Measurements from ENCODE around the gene CD6. TPM values are rescaled to one million over a fixed set of nuclear protein-coding genes. Genes with fewer than 3 reads are reported as not detected.

Gene CD6
- total and polyA plus RNA-seq, 2 of the 8 experiments (the other 6 are each of a cell fraction or from before 2014, with no cell fraction given): 0.03 TPM; not detected in 1

DNA sequence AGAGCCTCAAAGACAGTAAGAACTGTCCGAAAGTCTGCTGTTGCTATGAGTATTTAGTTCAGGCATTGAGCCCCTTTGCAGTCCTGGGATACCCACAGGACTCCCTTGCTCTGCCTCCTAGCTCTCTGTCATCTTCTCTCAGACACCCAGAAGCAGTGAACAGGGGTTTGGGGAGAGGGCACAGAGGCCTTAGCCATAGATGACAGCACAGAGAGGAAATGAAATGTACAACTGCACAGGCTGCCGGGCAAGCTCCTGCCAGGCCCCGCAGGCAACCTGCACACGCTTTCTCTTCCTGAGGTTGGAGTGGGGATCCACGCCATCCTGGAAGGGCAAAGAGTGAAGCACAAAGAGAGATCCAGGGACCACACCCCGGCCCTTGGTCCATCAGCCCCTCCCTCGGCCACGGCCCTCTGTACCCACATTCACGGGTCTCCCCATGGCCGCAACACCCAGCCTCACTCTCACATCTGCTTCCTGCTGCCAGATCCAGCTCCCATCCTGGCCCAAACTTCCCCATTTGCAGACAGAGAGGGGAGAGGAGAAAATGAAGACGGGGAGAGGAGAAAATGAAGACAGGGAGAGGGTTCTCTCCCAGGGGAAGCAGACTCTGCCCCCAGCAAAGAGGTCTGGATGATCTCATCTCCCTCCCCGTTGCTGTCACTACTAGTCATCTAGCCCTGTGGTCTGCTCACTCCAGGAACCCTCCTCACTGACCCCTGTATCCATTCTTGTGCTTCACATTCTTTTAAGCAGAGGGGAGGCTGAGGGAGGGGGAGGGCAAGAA, 40.7 kb downstream of the CD6 start (continued):
- TF ChIP-seq, protein P1, sequence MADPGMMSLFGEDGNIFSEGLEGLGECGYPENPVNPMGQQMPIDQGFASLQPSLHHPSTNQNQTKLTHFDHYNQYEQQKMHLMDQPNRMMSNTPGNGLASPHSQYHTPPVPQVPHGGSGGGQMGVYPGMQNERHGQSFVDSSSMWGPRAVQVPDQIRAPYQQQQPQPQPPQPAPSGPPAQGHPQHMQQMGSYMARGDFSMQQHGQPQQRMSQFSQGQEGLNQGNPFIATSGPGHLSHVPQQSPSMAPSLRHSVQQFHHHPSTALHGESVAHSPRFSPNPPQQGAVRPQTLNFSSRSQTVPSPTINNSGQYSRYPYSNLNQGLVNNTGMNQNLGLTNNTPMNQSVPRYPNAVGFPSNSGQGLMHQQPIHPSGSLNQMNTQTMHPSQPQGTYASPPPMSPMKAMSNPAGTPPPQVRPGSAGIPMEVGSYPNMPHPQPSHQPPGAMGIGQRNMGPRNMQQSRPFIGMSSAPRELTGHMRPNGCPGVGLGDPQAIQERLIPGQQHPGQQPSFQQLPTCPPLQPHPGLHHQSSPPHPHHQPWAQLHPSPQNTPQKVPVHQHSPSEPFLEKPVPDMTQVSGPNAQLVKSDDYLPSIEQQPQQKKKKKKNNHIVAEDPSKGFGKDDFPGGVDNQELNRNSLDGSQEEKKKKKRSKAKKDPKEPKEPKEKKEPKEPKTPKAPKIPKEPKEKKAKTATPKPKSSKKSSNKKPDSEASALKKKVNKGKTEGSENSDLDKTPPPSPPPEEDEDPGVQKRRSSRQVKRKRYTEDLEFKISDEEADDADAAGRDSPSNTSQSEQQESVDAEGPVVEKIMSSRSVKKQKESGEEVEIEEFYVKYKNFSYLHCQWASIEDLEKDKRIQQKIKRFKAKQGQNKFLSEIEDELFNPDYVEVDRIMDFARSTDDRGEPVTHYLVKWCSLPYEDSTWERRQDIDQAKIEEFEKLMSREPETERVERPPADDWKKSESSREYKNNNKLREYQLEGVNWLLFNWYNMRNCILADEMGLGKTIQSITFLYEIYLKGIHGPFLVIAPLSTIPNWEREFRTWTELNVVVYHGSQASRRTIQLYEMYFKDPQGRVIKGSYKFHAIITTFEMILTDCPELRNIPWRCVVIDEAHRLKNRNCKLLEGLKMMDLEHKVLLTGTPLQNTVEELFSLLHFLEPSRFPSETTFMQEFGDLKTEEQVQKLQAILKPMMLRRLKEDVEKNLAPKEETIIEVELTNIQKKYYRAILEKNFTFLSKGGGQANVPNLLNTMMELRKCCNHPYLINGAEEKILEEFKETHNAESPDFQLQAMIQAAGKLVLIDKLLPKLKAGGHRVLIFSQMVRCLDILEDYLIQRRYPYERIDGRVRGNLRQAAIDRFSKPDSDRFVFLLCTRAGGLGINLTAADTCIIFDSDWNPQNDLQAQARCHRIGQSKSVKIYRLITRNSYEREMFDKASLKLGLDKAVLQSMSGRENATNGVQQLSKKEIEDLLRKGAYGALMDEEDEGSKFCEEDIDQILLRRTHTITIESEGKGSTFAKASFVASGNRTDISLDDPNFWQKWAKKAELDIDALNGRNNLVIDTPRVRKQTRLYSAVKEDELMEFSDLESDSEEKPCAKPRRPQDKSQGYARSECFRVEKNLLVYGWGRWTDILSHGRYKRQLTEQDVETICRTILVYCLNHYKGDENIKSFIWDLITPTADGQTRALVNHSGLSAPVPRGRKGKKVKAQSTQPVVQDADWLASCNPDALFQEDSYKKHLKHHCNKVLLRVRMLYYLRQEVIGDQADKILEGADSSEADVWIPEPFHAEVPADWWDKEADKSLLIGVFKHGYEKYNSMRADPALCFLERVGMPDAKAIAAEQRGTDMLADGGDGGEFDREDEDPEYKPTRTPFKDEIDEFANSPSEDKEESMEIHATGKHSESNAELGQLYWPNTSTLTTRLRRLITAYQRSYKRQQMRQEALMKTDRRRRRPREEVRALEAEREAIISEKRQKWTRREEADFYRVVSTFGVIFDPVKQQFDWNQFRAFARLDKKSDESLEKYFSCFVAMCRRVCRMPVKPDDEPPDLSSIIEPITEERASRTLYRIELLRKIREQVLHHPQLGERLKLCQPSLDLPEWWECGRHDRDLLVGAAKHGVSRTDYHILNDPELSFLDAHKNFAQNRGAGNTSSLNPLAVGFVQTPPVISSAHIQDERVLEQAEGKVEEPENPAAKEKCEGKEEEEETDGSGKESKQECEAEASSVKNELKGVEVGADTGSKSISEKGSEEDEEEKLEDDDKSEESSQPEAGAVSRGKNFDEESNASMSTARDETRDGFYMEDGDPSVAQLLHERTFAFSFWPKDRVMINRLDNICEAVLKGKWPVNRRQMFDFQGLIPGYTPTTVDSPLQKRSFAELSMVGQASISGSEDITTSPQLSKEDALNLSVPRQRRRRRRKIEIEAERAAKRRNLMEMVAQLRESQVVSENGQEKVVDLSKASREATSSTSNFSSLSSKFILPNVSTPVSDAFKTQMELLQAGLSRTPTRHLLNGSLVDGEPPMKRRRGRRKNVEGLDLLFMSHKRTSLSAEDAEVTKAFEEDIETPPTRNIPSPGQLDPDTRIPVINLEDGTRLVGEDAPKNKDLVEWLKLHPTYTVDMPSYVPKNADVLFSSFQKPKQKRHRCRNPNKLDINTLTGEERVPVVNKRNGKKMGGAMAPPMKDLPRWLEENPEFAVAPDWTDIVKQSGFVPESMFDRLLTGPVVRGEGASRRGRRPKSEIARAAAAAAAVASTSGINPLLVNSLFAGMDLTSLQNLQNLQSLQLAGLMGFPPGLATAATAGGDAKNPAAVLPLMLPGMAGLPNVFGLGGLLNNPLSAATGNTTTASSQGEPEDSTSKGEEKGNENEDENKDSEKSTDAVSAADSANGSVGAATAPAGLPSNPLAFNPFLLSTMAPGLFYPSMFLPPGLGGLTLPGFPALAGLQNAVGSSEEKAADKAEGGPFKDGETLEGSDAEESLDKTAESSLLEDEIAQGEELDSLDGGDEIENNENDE (IDR thresholded peaks at IDR 0.05; ENCODE audit: insufficient replicate concordance, low read length): no peak
- TF ChIP-seq RNF2 (IDR thresholded peaks at IDR 0.05; ENCODE audit: borderline replicate concordance, low read depth, low read length, missing control alignments, poor library complexity, severe bottlenecking): no peak
- TF ChIP-seq, protein P2, sequence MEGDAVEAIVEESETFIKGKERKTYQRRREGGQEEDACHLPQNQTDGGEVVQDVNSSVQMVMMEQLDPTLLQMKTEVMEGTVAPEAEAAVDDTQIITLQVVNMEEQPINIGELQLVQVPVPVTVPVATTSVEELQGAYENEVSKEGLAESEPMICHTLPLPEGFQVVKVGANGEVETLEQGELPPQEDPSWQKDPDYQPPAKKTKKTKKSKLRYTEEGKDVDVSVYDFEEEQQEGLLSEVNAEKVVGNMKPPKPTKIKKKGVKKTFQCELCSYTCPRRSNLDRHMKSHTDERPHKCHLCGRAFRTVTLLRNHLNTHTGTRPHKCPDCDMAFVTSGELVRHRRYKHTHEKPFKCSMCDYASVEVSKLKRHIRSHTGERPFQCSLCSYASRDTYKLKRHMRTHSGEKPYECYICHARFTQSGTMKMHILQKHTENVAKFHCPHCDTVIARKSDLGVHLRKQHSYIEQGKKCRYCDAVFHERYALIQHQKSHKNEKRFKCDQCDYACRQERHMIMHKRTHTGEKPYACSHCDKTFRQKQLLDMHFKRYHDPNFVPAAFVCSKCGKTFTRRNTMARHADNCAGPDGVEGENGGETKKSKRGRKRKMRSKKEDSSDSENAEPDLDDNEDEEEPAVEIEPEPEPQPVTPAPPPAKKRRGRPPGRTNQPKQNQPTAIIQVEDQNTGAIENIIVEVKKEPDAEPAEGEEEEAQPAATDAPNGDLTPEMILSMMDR (IDR thresholded peaks at IDR 0.05; ENCODE audit: control extremely low read depth in 1 of 3, insufficient read depth in 1 of 3, low read depth in 1 of 3, low read length in 3 of 3): no peak
- TF ChIP-seq HDAC2 (IDR thresholded peaks at IDR 0.05; ENCODE audit: borderline replicate concordance in 1 of 2, low read depth in 2 of 2, low read length in 2 of 2): no peak
- TF ChIP-seq SIRT6 (IDR thresholded peaks at IDR 0.05; ENCODE audit: low read length): no peak
- no peak for TF ChIP-seq KDM4A (IDR thresholded peaks at IDR 0.05; ENCODE audit: low read depth, low read length, severe bottlenecking)

Data from H1 (cell line).